ENCODE data around the gene ECI1.

Gene ECI1

DNA sequence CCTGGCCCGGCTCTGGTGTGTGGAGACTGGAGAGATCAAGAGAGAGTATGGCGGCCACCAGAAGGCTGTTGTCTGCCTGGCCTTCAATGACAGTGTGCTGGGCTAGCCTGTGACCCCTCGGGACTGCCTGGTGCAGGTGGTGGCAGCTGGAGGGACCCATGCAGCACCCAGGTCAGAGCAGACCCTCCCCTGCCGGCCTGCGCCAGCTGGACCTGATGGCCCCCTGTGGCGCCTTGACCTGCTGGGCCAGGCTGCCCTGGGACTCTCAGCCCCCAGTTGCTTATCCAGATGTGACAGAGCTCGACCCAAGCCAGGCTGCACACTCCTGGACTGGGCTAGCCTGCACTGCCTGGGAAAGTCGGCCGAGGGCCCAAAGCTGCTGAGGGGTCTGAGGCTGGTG, 42.6 kb downstream of the ECI1 start:
- peaks cover 12% of the 10 kb centered on the region for H3K36me3 Mint-ChIP-seq (ENCODE audit: low read depth)
- DNase-seq = no peak
- H3K27me3 Mint-ChIP-seq (ENCODE audit: low read depth, poor library complexity) = peaks cover 5% of the 10 kb centered on the region
- TF ChIP-seq, protein P1, sequence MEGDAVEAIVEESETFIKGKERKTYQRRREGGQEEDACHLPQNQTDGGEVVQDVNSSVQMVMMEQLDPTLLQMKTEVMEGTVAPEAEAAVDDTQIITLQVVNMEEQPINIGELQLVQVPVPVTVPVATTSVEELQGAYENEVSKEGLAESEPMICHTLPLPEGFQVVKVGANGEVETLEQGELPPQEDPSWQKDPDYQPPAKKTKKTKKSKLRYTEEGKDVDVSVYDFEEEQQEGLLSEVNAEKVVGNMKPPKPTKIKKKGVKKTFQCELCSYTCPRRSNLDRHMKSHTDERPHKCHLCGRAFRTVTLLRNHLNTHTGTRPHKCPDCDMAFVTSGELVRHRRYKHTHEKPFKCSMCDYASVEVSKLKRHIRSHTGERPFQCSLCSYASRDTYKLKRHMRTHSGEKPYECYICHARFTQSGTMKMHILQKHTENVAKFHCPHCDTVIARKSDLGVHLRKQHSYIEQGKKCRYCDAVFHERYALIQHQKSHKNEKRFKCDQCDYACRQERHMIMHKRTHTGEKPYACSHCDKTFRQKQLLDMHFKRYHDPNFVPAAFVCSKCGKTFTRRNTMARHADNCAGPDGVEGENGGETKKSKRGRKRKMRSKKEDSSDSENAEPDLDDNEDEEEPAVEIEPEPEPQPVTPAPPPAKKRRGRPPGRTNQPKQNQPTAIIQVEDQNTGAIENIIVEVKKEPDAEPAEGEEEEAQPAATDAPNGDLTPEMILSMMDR (IDR thresholded peaks at IDR 0.05) = no peak
- peaks cover 56% of the 10 kb centered on the region for H3K4me1 Mint-ChIP-seq
- no peak overlapping the region for H3K4me3 Mint-ChIP-seq
- peaks cover under 1% of the 10 kb centered on the region for H3K9me3 Mint-ChIP-seq
- H3K27ac Mint-ChIP-seq = no peak overlapping the region

DNA sequence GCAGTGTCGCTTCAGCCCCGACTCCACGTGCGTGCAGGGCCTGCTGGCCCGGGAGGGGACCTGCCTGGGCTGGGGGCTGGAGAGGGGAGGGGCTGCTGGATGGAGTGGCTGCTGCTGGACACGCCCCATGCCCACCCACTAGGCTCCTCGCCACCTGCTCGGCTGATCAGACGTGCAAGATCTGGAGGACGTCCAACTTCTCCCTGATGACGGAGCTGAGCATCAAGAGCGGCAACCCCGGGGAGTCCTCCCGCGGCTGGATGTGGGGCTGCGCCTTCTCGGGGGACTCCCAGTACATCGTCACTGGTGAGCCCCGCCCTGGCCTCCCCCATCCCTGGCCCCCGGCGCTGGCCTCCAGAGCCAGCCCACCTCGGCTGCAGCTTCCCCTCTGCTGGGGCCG, 43.1 kb downstream of the ECI1 start:
- H3K4me3 Mint-ChIP-seq = no peak overlapping the region
- peaks cover 12% of the 10 kb centered on the region for H3K36me3 Mint-ChIP-seq (ENCODE audit: low read depth)
- H3K4me1 Mint-ChIP-seq = peaks cover 51% of the 10 kb centered on the region
- H3K27ac Mint-ChIP-seq = no peak overlapping the region
- peaks cover 5% of the 10 kb centered on the region for H3K9me3 Mint-ChIP-seq
- TF ChIP-seq, protein P1 (IDR thresholded peaks at IDR 0.05) = no peak
- no peak for DNase-seq
- peaks cover 9% of the 10 kb centered on the region for H3K27me3 Mint-ChIP-seq (ENCODE audit: low read depth, poor library complexity)

DNA sequence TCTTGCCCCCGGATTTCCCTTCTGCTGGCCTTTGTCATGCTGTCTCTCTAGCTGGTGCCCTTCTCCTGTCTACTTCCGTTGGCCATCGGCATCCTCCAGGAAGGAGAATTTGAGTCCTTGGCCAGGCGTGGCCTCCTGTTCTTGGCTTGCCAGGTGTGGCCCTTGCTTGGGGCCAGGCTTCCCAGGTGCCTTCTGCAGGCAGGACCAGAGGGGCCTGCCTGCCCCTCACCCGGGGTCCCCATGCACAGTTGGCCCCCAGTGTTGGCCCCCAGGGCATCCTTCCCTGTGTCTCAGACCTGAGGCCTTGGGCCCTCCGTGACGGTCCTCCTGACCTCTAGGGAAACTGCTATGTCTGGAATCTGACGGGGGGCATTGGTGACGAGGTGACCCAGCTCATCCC, 43.5 kb downstream of the ECI1 start:
- peaks cover 47% of the 10 kb centered on the region for H3K4me1 Mint-ChIP-seq
- TF ChIP-seq, protein P1 (IDR thresholded peaks at IDR 0.05) = no peak
- H3K36me3 Mint-ChIP-seq (ENCODE audit: low read depth) = peaks cover 12% of the 10 kb centered on the region
- H3K27ac Mint-ChIP-seq = no peak overlapping the region
- H3K27me3 Mint-ChIP-seq (ENCODE audit: low read depth, poor library complexity) = peaks cover 9% of the 10 kb centered on the region
- no peak for DNase-seq
- H3K4me3 Mint-ChIP-seq = peak overlapping the region; percentile 80
- peaks cover 7% of the 10 kb centered on the region for H3K9me3 Mint-ChIP-seq

DNA sequence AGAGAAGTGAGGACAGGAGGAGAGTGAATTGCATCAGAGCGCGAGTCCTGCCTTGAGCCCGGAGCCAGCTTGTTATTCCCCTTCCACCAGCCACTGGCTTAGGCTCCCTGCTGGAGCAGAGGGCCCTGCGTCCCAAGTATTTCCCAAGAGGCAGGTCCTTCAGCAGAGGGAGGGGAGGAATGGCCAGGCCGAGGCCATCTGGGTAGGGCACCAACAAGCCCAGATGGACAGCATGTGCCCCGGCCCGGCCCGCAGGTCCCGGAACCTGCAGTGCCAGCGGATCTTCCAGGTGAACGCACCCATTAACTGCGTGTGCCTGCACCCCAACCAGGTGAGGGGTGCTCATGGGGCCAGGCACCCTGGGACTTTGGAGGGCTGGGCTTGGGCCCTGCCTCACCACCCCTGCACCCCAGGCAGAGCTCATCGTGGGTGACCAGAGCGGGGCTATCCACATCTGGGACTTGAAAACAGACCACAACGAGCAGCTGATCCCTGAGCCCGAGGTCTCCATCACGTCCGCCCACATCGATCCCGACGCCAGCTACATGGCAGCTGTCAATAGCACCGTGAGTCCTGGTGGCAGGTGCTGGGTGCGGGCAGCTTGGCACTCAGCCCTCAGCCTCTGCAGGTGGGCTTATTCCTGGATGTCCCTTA, 44.5 kb downstream of the ECI1 start:
- TF ChIP-seq, protein P1 (IDR thresholded peaks at IDR 0.05) = no peak
- H3K27me3 Mint-ChIP-seq (ENCODE audit: low read depth, poor library complexity) = peaks cover 14% of the 10 kb centered on the region

DNA sequence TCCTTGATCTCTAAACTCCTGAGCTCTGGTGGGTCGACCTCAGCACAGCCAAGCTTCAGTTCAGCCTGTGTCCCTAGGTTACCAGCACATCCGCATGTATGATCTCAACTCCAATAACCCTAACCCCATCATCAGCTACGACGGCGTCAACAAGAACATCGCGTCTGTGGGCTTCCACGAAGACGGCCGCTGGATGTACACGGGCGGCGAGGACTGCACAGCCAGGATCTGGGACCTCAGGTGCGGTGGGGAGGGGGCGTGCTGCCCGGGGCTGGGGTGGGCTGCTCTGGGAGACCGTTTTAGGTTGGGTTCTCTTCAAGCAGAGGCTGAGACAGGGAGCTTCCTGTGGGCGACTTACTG, 45.0 kb downstream of the ECI1 start:
- DNase-seq = no peak
- Mint-ChIP-seq H3K36me3 (ENCODE audit: low read depth) (peaks cover 12% of the 10 kb centered on the region), H3K4me1 (peaks cover 33% of the 10 kb centered on the region), H3K4me3 (peak overlapping the region; percentile 84), H3K9me3 (peaks cover 13% of the 10 kb centered on the region), H3K27ac (peak overlapping the region; percentile 80), H3K27me3 (ENCODE audit: low read depth, poor library complexity) (peaks cover 19% of the 10 kb centered on the region)
- TF ChIP-seq, protein P1 (IDR thresholded peaks at IDR 0.05) = no peak

More for the DNA sequence above, 44.5 kb downstream of the ECI1 start:
- peaks cover 12% of the 10 kb centered on the region for H3K36me3 Mint-ChIP-seq (ENCODE audit: low read depth)
- H3K27ac Mint-ChIP-seq = peak overlapping the region; percentile 80
- H3K9me3 Mint-ChIP-seq = peaks cover 13% of the 10 kb centered on the region
- no peak for DNase-seq
- peaks cover 37% of the 10 kb centered on the region for H3K4me1 Mint-ChIP-seq
- peak overlapping the region; percentile 84 for H3K4me3 Mint-ChIP-seq

DNA sequence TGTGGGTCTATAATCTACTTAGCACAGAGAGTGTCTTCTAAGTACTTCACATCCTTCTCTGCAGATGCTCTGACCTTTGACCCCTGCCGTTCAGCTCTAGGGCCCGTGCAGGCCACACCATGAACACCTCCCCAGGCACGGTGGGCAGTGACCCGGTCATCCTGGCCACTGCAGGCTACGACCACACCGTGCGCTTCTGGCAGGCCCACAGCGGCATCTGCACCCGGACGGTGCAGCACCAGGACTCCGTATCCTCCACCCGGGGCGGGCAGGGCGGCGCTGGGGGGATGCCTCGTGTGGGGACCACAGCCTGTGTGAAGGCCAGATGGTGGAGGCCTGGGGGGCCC, 45.4 kb downstream of the ECI1 start:
- Mint-ChIP-seq H3K4me3 (peak overlapping the region; percentile 84), H3K9me3 (peaks cover 13% of the 10 kb centered on the region), H3K27me3 (ENCODE audit: low read depth, poor library complexity) (peaks cover 24% of the 10 kb centered on the region), H3K27ac (no peak overlapping the region), H3K36me3 (ENCODE audit: low read depth) (peaks cover 12% of the 10 kb centered on the region), H3K4me1 (peaks cover 33% of the 10 kb centered on the region)
- TF ChIP-seq, protein P1 (IDR thresholded peaks at IDR 0.05) = no peak
- DNase-seq = peak; percentile 44
